Measurements from ENCODE around the gene OBSCN.

Gene OBSCN

GRCh38 chr1:228194921-228195812 lies 12.7 kb upstream of the OBSCN start:
- peaks cover 9% of the 10 kb centered on the region for H3K9me3 ChIP-seq
- DNase-seq (ENCODE audit: low spot score in 2 of 2): no peak
- H3K36me3 ChIP-seq (replicated peaks): no peaks in the 10 kb centered on the region
- H3K4me1 ChIP-seq: no peaks in the 10 kb centered on the region
- H3K27me3 ChIP-seq (ENCODE audit: low read depth): no peaks in the 10 kb centered on the region
- in situ Hi-C loops (cut with MboI; ENCODE audit: low sequenced_read_pairs): no loop called here
- no peak overlapping the region for H3K4me3 ChIP-seq

DNA sequence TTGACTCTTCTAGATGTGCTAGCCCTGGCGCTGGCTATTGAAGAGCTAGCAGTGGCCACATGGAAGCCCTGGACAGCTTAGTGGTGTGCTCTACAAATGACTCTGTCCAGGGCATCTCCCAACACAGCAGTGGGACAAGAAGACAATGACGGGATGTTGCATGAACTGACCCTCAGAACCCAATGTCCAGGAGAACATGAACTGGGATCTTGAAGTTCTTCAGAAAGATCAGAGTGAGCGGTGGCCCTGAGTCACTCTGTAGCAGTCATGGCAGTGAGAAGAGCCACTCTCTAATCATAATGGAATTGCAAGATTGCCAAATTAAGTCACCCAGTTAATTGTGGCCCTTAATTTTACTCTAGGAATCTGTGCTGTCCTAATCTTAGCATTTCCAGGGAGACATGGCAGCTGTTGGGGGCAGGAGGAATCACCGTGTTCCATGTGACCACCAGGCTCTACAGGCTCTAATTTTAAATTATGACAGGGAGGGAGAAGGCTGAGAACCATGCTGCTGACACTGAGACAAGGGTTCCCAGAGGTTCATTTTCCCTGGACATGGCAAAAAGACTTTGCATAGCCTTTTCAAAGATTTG lies 10.2 kb upstream of the OBSCN start:
- in situ Hi-C loops (cut with MboI; ENCODE audit: low sequenced_read_pairs): no loop called here
- Histone ChIP-seq H3K36me3 (replicated peaks) (no peaks in the 10 kb centered on the region), H3K27me3 (ENCODE audit: low read depth) (no peaks in the 10 kb centered on the region), H3K9me3 (peaks cover 11% of the 10 kb centered on the region), H3K4me3 (no peak overlapping the region), H3K4me1 (no peaks in the 10 kb centered on the region)
- DNase-seq (ENCODE audit: low spot score in 2 of 2): no peak

DNA sequence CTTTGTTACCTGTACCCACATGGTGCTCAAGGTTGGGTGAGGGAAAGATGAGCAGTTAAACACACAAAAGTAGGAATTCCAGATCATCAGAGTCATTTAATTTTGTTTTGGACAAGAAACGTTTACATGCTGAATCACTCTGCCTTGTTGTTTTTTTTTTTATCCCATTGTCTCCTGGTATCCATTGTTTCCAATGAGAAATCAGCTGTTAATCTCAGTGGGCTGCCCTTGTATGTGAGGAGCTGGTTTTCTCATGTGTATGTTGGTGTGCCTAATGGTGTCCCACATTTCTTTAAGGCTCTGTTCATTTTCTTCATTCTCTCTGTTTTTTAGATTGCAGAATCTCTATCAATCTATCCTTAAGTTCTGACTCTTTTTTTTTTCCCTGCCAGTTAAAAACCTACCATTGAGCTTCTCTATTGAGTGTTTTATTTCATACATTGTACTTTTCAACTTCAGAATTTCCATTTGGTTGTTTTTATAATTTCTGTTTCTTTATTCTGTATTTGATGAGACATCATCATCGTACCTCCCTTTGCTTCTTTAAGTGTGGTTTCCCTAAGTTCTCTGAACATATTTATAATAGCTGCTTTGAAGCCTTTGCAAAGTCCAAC lies 8.8 kb upstream of the OBSCN start:
- no peaks in the 10 kb centered on the region for H3K27me3 ChIP-seq (ENCODE audit: low read depth)
- in situ Hi-C loops (cut with MboI; ENCODE audit: low sequenced_read_pairs): no loop called here

DNA sequence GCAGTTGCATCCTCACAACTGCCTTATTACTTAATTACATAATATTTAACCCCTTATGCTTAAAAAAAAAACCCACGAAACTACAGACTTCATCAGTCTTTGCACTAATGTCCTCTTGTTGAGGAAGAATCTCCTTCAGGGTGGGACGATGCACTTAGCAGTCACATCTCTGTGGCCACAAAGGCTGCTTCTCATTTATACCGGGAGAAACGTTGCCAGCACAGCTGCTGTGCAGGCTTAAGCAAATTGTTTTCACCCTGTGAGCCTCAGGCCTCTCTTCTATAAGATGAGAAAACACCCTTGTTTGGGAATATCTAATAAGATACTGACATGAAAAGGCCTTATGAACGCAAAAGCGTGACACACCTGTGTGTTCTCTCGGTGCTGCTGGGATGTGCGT lies 2.9 kb upstream of the OBSCN start:
- 0 out of 2 replicates have a peak, but pooled peaks cover 2% of the 10 kb centered on the region for H3K9me3 ChIP-seq
- in situ Hi-C loops (cut with MboI; ENCODE audit: low sequenced_read_pairs): no loop called here
- H3K36me3 ChIP-seq (replicated peaks): no peaks in the 10 kb centered on the region
- no peaks in the 10 kb centered on the region for H3K27me3 ChIP-seq (ENCODE audit: low read depth)
- no peaks in the 10 kb centered on the region for H3K4me1 ChIP-seq
- H3K4me3 ChIP-seq: no peak overlapping the region
- DNase-seq (ENCODE audit: low spot score in 2 of 2): no peak

More for the DNA sequence above, 8.8 kb upstream of the OBSCN start:
- no peak for DNase-seq (ENCODE audit: low spot score in 2 of 2)
- no peak overlapping the region for H3K4me3 ChIP-seq
- H3K9me3 ChIP-seq: peaks cover 11% of the 10 kb centered on the region
- H3K4me1 ChIP-seq: no peaks in the 10 kb centered on the region
- no peaks in the 10 kb centered on the region for H3K36me3 ChIP-seq (replicated peaks)

GRCh38 chr1:228205526-228206436 lies 2.1 kb upstream of the OBSCN start:
- Histone ChIP-seq H3K27me3 (ENCODE audit: low read depth) (no peaks in the 10 kb centered on the region), H3K4me3 (no peak overlapping the region), H3K4me1 (no peaks in the 10 kb centered on the region), H3K36me3 (replicated peaks) (no peaks in the 10 kb centered on the region), H3K9me3 (no peaks in the 10 kb centered on the region)
- DNase-seq (ENCODE audit: low spot score in 2 of 2): no peak
- in situ Hi-C loops (cut with MboI; ENCODE audit: low sequenced_read_pairs): no loop called here

DNA sequence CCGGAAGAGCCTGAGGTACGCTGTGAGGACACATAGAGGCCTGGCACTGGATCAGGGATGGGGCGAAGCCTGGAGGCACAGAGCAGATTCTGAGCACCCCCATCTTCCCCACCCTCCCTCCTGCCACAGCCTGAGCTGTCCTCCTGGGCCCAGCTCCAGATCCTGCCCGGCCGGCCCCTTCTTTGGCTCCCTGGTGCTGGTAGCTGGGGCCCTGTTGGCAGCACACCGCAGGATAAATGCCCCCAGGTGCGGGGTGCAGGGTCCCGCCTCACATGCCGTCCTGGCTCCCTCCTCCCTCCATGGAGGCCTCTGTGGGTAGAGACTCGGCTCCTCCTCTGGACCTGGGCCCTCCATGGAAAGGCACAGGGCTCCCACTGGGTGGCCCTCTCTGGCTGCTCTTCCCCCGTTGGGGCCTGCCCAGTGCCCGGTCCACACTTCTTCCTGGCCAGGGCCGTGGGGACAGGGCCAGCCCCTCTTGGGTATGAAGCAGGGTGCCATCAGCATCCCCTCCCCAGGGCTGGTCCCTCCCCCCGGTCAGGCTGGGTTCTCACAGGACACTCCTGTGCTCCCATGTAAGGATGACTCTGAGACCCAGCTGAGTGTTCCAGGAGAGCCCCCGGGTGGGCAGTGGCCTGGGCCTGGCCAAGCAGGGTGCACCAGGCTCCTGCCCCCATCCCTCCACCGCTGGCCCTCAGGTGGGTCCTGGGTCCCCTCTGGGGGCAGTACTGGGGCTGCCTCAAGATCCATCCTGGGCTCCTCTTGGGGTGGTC lies 1.1 kb upstream of the OBSCN start:
- DNase-seq (ENCODE audit: low spot score in 2 of 2): no peak
- Histone ChIP-seq H3K4me3 (no peak overlapping the region), H3K36me3 (replicated peaks) (no peaks in the 10 kb centered on the region), H3K4me1 (no peaks in the 10 kb centered on the region), H3K27me3 (ENCODE audit: low read depth) (no peaks in the 10 kb centered on the region), H3K9me3 (no peaks in the 10 kb centered on the region)
- in situ Hi-C loops (cut with MboI; ENCODE audit: low sequenced_read_pairs): no loop called here

DNA sequence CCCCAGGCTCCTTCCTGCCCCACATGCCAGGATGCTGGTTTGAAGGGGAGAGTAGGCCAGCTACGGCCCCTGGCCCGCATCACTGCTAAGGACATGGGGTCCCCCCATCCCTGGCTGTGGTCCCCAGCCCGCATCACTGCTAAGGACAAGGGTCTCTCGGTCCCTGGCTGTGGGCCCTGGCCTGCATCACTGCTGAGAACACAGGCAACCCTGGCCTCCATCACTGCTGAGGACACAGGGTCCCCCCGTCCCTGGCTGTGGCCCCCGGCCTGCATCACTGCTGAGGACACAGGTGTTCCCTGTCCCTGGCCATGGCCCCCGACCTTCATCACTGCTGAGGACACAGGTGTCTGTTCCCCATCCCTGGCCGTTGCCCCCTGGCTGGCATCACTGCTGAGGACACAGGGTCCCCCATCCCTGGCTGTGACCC lies 448 bp upstream of the OBSCN start:
- DNase-seq (ENCODE audit: low spot score in 2 of 2): no peak

GRCh38 chr1:228208831-228209551 lies 1.1 kb downstream of the OBSCN start:
- H3K4me3 ChIP-seq: no peak overlapping the region
- no peak for DNase-seq (ENCODE audit: low spot score in 2 of 2)
- H3K9me3 ChIP-seq: no peaks in the 10 kb centered on the region
- no peaks in the 10 kb centered on the region for H3K36me3 ChIP-seq (replicated peaks)
- no peaks in the 10 kb centered on the region for H3K4me1 ChIP-seq
- no peaks in the 10 kb centered on the region for H3K27me3 ChIP-seq (ENCODE audit: low read depth)
- in situ Hi-C loops (cut with MboI; ENCODE audit: low sequenced_read_pairs): no loop called here

More for the DNA sequence above, 448 bp upstream of the OBSCN start:
- no peaks in the 10 kb centered on the region for H3K36me3 ChIP-seq (replicated peaks)
- in situ Hi-C loops (cut with MboI; ENCODE audit: low sequenced_read_pairs): no loop called here
- no peak overlapping the region for H3K4me3 ChIP-seq
- H3K4me1 ChIP-seq: no peaks in the 10 kb centered on the region
- no peaks in the 10 kb centered on the region for H3K27me3 ChIP-seq (ENCODE audit: low read depth)
- H3K9me3 ChIP-seq: no peaks in the 10 kb centered on the region

GRCh38 chr1:228209657-228210056 lies 1.8 kb downstream of the OBSCN start:
- in situ Hi-C loops (cut with MboI; ENCODE audit: low sequenced_read_pairs): no loop called here
- no peak for DNase-seq (ENCODE audit: low spot score in 2 of 2)

DNA sequence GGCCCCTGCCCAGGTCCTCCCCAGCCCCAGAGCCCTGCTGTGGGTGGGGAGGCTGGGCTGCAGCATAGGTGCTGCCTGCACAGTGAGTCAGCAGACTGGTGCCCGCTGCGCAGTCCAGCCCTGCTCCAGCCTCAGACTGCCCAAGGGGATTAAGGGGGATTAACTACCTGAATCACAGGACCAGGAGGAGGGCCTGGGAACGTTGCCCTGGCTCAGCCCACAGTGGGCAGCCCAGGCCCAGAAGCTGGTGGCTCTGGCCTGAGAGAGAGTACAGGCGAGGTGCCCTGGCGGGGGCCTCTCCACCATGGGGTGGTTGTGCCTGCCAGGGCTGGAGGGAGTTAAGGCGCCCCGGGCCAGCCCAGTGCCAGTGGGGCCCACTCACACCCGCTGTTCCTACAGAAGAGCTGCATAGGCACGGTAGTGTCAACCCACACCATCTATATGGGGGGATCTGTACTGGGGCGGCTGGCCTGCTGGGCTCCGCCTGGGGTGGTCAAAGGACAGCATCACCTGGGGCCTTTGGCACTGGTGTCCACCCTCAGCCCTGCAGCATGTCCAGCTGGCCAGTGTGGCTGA lies 2.3 kb downstream of the OBSCN start:
- H3K9me3 ChIP-seq: no peaks in the 10 kb centered on the region
- in situ Hi-C loops (cut with MboI; ENCODE audit: low sequenced_read_pairs): no loop called here
- no peaks in the 10 kb centered on the region for H3K36me3 ChIP-seq (replicated peaks)
- no peak for DNase-seq (ENCODE audit: low spot score in 2 of 2)
- no peaks in the 10 kb centered on the region for H3K4me1 ChIP-seq
- no peak overlapping the region for H3K4me3 ChIP-seq
- no peaks in the 10 kb centered on the region for H3K27me3 ChIP-seq (ENCODE audit: low read depth)

More at GRCh38 chr1:228209657-228210056, 1.8 kb downstream of the OBSCN start:
- H3K9me3 ChIP-seq: no peaks in the 10 kb centered on the region
- no peaks in the 10 kb centered on the region for H3K4me1 ChIP-seq
- no peaks in the 10 kb centered on the region for H3K27me3 ChIP-seq (ENCODE audit: low read depth)
- no peaks in the 10 kb centered on the region for H3K36me3 ChIP-seq (replicated peaks)
- no peak overlapping the region for H3K4me3 ChIP-seq

GRCh38 chr1:228210712-228211530 lies 3.1 kb downstream of the OBSCN start:
- no peaks in the 10 kb centered on the region for H3K4me1 ChIP-seq
- H3K9me3 ChIP-seq: no peaks in the 10 kb centered on the region
- no peak for DNase-seq (ENCODE audit: low spot score in 2 of 2)
- in situ Hi-C loops (cut with MboI; ENCODE audit: low sequenced_read_pairs): no loop called here
- H3K27me3 ChIP-seq (ENCODE audit: low read depth): no peaks in the 10 kb centered on the region
- no peaks in the 10 kb centered on the region for H3K36me3 ChIP-seq (replicated peaks)
- no peak overlapping the region for H3K4me3 ChIP-seq
